WERI-Rb-1 (cell line): ENCODE measurements around the gene KRT10.

Experiments used
- DNase-seq: peaks from one replicate; pipeline ENCODE4 v3.0.0-alpha.2; 2020
- H3K27ac ChIP-seq: fragments of 250-450 bp; sonication (Bioruptor Pico); 2 replicates; pipeline ENCODE4 v1.5.1; 2020; ENCODE audit warnings: mild to moderate bottlenecking, moderate library complexity
- H3K27me3 ChIP-seq: fragments of 250-450 bp; sonication (Bioruptor Pico); 2 replicates; pipeline ENCODE4 v1.5.1; 2021; ENCODE audit warnings: mild to moderate bottlenecking, low read depth, moderate library complexity; ENCODE audit not compliant: insufficient read depth, severe bottlenecking
- H3K36me3 ChIP-seq: fragments of 250-450 bp; sonication (Bioruptor Pico); 2 replicates; pipeline ENCODE4 v1.5.1; 2020; ENCODE audit warnings: mild to moderate bottlenecking, moderate library complexity
- H3K4me3 ChIP-seq: 2 replicates; pipeline ENCODE4 v1.5.1; 2011; ENCODE audit warnings: low read depth, mild to moderate bottlenecking, control low read depth, low read length
- H3K9me3 ChIP-seq: fragments of 250-450 bp; sonication (Bioruptor Pico); 2 replicates; pipeline ENCODE4 v1.5.1; 2021; ENCODE audit warnings: mild to moderate bottlenecking, moderate library complexity; ENCODE audit not compliant: severe bottlenecking
- TF ChIP-seq, protein P1 (sequence below): IDR thresholded peaks from 2 replicates; pipeline ENCODE4 v1.5.1; 2011; ENCODE audit warnings: low read depth, mild to moderate bottlenecking, control low read depth, inconsistent platforms, low read length

KRT10 gene

DNA sequence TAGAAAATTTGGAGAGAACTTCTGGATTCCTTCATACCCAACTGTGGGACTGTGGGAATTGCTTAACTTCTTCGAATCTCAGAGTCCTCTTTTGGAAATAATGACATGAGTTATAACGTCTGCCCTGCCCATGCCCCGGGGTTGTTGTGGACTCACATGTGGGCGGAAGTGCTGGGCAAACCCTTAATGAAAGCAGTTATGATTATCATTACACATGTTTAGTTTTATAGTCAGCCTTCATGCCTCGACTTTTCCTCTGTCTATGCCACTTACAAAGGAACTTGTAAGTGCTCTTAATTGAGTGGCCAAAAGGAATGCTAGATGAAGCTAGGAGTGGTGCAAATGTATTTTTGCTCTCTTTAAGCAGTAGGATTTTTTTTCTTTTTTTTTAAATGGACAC lies 44.0 kb downstream of the KRT10 start:
- no peak overlapping the region for H3K4me3 ChIP-seq
- peaks cover 11% of the 10 kb centered on the region for H3K9me3 ChIP-seq
- H3K27ac ChIP-seq = no peak overlapping the region
- peaks cover 98% of the 10 kb centered on the region for H3K27me3 ChIP-seq
- TF ChIP-seq, protein P1, sequence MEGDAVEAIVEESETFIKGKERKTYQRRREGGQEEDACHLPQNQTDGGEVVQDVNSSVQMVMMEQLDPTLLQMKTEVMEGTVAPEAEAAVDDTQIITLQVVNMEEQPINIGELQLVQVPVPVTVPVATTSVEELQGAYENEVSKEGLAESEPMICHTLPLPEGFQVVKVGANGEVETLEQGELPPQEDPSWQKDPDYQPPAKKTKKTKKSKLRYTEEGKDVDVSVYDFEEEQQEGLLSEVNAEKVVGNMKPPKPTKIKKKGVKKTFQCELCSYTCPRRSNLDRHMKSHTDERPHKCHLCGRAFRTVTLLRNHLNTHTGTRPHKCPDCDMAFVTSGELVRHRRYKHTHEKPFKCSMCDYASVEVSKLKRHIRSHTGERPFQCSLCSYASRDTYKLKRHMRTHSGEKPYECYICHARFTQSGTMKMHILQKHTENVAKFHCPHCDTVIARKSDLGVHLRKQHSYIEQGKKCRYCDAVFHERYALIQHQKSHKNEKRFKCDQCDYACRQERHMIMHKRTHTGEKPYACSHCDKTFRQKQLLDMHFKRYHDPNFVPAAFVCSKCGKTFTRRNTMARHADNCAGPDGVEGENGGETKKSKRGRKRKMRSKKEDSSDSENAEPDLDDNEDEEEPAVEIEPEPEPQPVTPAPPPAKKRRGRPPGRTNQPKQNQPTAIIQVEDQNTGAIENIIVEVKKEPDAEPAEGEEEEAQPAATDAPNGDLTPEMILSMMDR = no peak
- no peak for DNase-seq
- no peaks in the 10 kb centered on the region for H3K36me3 ChIP-seq

DNA sequence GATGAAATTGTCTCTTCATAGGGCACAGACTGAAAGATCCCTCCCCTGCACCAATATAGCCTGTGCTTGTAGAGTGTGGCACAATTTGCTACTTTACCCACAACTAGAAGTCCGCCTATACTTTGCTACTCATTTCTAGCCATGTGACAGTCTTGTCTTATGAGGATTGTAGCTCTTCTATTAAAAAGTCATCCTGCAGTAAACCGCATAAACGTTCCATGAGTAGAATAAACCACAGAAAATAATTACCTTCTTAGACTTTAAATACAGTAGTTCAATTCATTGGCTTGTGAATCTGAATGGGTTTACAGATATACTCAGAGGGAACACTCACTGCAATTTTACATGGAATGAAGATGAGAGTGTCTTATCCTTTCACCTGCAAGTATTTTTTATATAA lies 44.4 kb downstream of the KRT10 start:
- TF ChIP-seq, protein P1 = no peak
- DNase-seq = no peak
- H3K27me3 ChIP-seq = peaks cover 98% of the 10 kb centered on the region
- H3K27ac ChIP-seq = no peak overlapping the region
- H3K4me3 ChIP-seq = no peak overlapping the region
- H3K36me3 ChIP-seq = no peaks in the 10 kb centered on the region
- H3K9me3 ChIP-seq = peaks cover 11% of the 10 kb centered on the region

DNA sequence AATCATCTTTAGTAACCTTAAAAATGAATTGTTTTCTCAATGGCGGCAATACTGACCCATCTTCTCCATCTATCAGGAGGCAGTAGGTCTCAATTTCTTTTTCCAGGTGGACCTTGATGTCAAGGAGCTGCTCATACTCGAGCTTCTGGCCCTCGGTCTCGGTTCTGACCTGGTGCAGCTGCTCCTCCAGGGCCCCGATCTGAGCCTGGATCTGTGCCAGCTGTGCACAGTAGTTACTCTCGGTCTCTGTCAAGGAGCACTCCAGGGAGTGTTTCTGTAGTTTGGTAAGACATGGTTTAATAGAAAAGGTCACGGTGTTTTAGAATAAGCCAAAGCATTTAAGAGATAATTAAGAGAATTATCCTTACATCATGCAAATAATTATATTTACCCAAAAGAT lies 45.0 kb downstream of the KRT10 start:
- Histone ChIP-seq H3K9me3 (peaks cover 11% of the 10 kb centered on the region), H3K4me3 (no peak overlapping the region), H3K36me3 (no peaks in the 10 kb centered on the region), H3K27me3 (peaks cover 98% of the 10 kb centered on the region), H3K27ac (no peak overlapping the region)
- no peak for DNase-seq
- TF ChIP-seq, protein P1 = no peak

DNA sequence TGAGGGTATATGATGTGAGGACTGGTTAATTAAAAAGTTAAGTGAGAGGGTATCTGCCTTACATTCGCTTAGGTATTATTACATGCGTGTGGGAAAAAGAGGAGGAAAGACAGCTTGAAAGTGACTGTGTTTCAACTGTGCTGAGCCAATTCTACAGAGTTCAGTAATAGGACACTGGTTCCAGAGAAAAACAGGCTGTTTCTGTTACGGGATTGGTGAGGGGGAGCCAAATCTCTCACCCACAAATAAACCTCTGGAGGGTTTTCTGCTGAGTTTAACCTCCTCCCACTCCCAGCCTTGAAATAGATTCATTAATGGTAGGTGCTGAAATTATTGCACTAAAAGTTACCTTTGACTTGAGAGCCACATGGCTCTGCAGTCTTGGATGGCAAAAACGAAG lies 46.5 kb downstream of the KRT10 start:
- peaks cover 11% of the 10 kb centered on the region for H3K9me3 ChIP-seq
- peaks cover 98% of the 10 kb centered on the region for H3K27me3 ChIP-seq
- DNase-seq = no peak
- no peak overlapping the region for H3K27ac ChIP-seq
- H3K4me3 ChIP-seq = no peak overlapping the region
- no peaks in the 10 kb centered on the region for H3K36me3 ChIP-seq
- TF ChIP-seq, protein P1 = no peak

DNA sequence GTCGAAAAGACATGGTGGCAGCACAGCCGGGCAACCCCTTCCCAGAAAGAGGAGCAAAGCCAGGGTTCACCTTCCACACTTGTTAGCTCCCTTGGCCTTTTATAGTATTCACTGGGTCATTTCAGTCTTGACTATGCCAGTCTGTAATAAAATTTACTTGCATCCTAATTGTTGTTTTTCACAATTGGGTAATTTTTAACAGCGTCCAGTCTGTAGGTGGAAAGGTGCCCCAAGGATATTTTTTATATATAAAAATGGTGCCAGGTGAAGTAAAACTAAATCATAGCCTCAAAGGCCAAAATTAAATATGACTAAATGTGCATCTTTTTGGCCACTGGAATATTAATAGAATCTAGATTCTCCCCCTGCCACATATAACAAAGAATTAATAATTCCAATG lies 50.3 kb downstream of the KRT10 start, which contains the start of gene KRT26:
KRT26 (minus strand) TSS at position 101 of the 400 bp plus-strand sequence; CDS start at position 13, 88 bp downstream.
- H3K9me3 ChIP-seq = no peaks in the 10 kb centered on the region
- DNase-seq = no peak
- TF ChIP-seq, protein P1 = no peak
- no peak within 1 kb of the TSS for H3K4me3 ChIP-seq
- H3K27ac ChIP-seq = no peak within 1 kb of the TSS
- peaks cover 95% of the 10 kb centered on the region for H3K27me3 ChIP-seq
- no peaks in the 10 kb centered on the region for H3K36me3 ChIP-seq
